GM19099 (cell line): ENCODE data around the gene CD3G.

Experiments
- POLR2A ChIP-seq: IDR thresholded peaks from 3 replicates; pipeline ENCODE4 v1.6.1; 2011; ENCODE audit warnings: low read depth; ENCODE audit not compliant: insufficient read length; ENCODE audit errors: extremely low read depth

Gene CD3G

GRCh38 chr11:118320515-118320914 is 23.6 kb upstream of the CD3G start:
- no peak for TF ChIP-seq POLR2A

- TF ChIP-seq POLR2A, result no peak
These were observed 22.6 kb upstream of the CD3G start for GRCh38 chr11:118321386-118322082.

- TF ChIP-seq POLR2A, result no peak
These were observed 21.4 kb upstream of the CD3G start for GRCh38 chr11:118322721-118323120.

GRCh38 chr11:118325283-118325682 is 18.9 kb upstream of the CD3G start:
- TF ChIP-seq POLR2A, result no peak

GRCh38 chr11:118328745-118329144 is 15.4 kb upstream of the CD3G start:
- TF ChIP-seq POLR2A, result no peak

- TF ChIP-seq POLR2A, result no peak
These were observed 9.4 kb upstream of the CD3G start for GRCh38 chr11:118334745-118335144.

GRCh38 chr11:118338637-118339061 is 5.5 kb upstream of the CD3G start:
- no peak for TF ChIP-seq POLR2A

GRCh38 chr11:118339281-118339961 is 4.7 kb upstream of the CD3G start:
- TF ChIP-seq POLR2A, result no peak

- no peak for TF ChIP-seq POLR2A
These were observed 3.7 kb upstream of the CD3G start for GRCh38 chr11:118340449-118340848.

GRCh38 chr11:118341261-118341660 is 2.9 kb upstream of the CD3G start:
- TF ChIP-seq POLR2A, result no peak

GRCh38 chr11:118341815-118342489 is 2.2 kb upstream of the CD3G start:
- no peak for TF ChIP-seq POLR2A

GRCh38 chr11:118342503-118343161 is 1.5 kb upstream of the CD3G start, which contains the start of gene CD3D:
Gene CD3D, minus strand, starts transcription at chr11:118342705. Its CDS starts 98 bp downstream, at chr11:118342607.
- TF ChIP-seq POLR2A, result no peak

GRCh38 chr11:118343248-118343647 is 896 bp upstream of the CD3G start:
- TF ChIP-seq POLR2A, result no peak

GRCh38 chr11:118349475-118349874 is 5.3 kb downstream of the CD3G start:
- no peak for TF ChIP-seq POLR2A

GRCh38 chr11:118353084-118353710 is 9.1 kb downstream of the CD3G start:
- no peak for TF ChIP-seq POLR2A

GRCh38 chr11:118358071-118358470 is 13.9 kb downstream of the CD3G start:
- TF ChIP-seq POLR2A, result no peak
